ENCODE data around the gene ZNF598. TPM values are rescaled to one million over a fixed set of nuclear protein-coding genes. Genes with fewer than 3 reads are reported as not detected.
A peak's percentile ranks its signal among the peaks of the same experiment; 100 is the strongest.

ZNF598 gene
- polyA plus RNA-seq, 2 donors = 27.9 to 36.4 TPM

- Histone ChIP-seq H3K36me3 (ENCODE audit: control insufficient read depth in 2 of 2, insufficient read depth in 2 of 2, low read length in 1 of 2) (peaks cover 15 to 71% of the 10 kb centered on the region in 2 donors), H3K27me3 (ENCODE audit: control insufficient read depth in 1 of 2, insufficient read depth in 2 of 2, low read length in 2 of 2) (no peaks in the 10 kb centered on the region), H3K9me3 (ENCODE audit: control insufficient read depth in 2 of 2, insufficient read depth in 1 of 2, low read depth in 1 of 2, low read length in 1 of 2) (no peaks in the 10 kb centered on the region), H3K4me3 (ENCODE audit: low read depth in 1 of 2, low read length in 2 of 2) (no peak overlapping the region), H3K27ac (ENCODE audit: low read depth in 2 of 2, low read length in 1 of 2) (no peak overlapping the region), H3K4me1 (ENCODE audit: control insufficient read depth in 2 of 2, insufficient read depth in 2 of 2, low read length in 1 of 2) (peaks cover 12 to 35% of the 10 kb centered on the region in 2 donors)
- 92 to 93% methylated on average over 47 of the region's 47 CpGs for WGBS, 2 donors
Observed at GRCh38 chr16:2002406-2003230, 7.0 kb downstream of the ZNF598 start.

- no peak overlapping the region for H3K27ac ChIP-seq (ENCODE audit: low read depth in 2 of 2, low read length in 1 of 2)
- no peaks in the 10 kb centered on the region for H3K27me3 ChIP-seq (ENCODE audit: control insufficient read depth in 1 of 2, insufficient read depth in 2 of 2, low read length in 2 of 2)
- H3K36me3 ChIP-seq (ENCODE audit: control insufficient read depth in 2 of 2, insufficient read depth in 2 of 2, low read length in 1 of 2) = peaks cover 15 to 74% of the 10 kb centered on the region in 2 donors
- no peaks in the 10 kb centered on the region for H3K9me3 ChIP-seq (ENCODE audit: control insufficient read depth in 2 of 2, insufficient read depth in 1 of 2, low read depth in 1 of 2, low read length in 1 of 2)
- 96 to 97% methylated on average over 52 to 53 of the region's 53 CpGs for WGBS, 2 donors
- H3K4me3 ChIP-seq (ENCODE audit: low read depth in 1 of 2, low read length in 2 of 2) = no peak overlapping the region
- H3K4me1 ChIP-seq (ENCODE audit: control insufficient read depth in 2 of 2, insufficient read depth in 2 of 2, low read length in 1 of 2) = peaks cover 5 to 27% of the 10 kb centered on the region in 2 donors
Observed at GRCh38 chr16:2001456-2002355, 7.9 kb downstream of the ZNF598 start.

GRCh38 chr16:2001035-2001434, 8.6 kb downstream of the ZNF598 start:
- Histone ChIP-seq H3K27me3 (ENCODE audit: control insufficient read depth in 1 of 2, insufficient read depth in 2 of 2, low read length in 2 of 2) (no peaks in the 10 kb centered on the region), H3K27ac (ENCODE audit: low read depth in 2 of 2, low read length in 1 of 2) (no peak overlapping the region), H3K36me3 (ENCODE audit: control insufficient read depth in 2 of 2, insufficient read depth in 2 of 2, low read length in 1 of 2) (peaks cover 15 to 70% of the 10 kb centered on the region in 2 donors), H3K9me3 (ENCODE audit: control insufficient read depth in 2 of 2, insufficient read depth in 1 of 2, low read depth in 1 of 2, low read length in 1 of 2) (no peaks in the 10 kb centered on the region), H3K4me3 (ENCODE audit: low read depth in 1 of 2, low read length in 2 of 2) (no peak overlapping the region), H3K4me1 (ENCODE audit: control insufficient read depth in 2 of 2, insufficient read depth in 2 of 2, low read length in 1 of 2) (peaks cover 5 to 25% of the 10 kb centered on the region in 2 donors)
- WGBS, 2 donors = 95 to 96% methylated on average over 19 of the region's 19 CpGs

GRCh38 chr16:1999866-2000514, 9.6 kb downstream of the ZNF598 start:
- Histone ChIP-seq H3K36me3 (ENCODE audit: control insufficient read depth in 2 of 2, insufficient read depth in 2 of 2, low read length in 1 of 2) (peaks cover 15 to 62% of the 10 kb centered on the region in 2 donors), H3K4me1 (ENCODE audit: control insufficient read depth in 2 of 2, insufficient read depth in 2 of 2, low read length in 1 of 2) (peaks cover 5 to 18% of the 10 kb centered on the region in 2 donors), H3K27ac (ENCODE audit: low read depth in 2 of 2, low read length in 1 of 2) (no peak overlapping the region), H3K27me3 (ENCODE audit: control insufficient read depth in 1 of 2, insufficient read depth in 2 of 2, low read length in 2 of 2) (no peaks in the 10 kb centered on the region), H3K9me3 (ENCODE audit: control insufficient read depth in 2 of 2, insufficient read depth in 1 of 2, low read depth in 1 of 2, low read length in 1 of 2) (no peaks in the 10 kb centered on the region), H3K4me3 (ENCODE audit: low read depth in 1 of 2, low read length in 2 of 2) (peak overlapping the region in 1 of 2 donors; percentile 13)
- WGBS, 2 donors = 85 to 86% methylated on average over 27 to 28 of the region's 28 CpGs

GRCh38 chr16:1998852-1999801, 10.5 kb downstream of the ZNF598 start:
- Histone ChIP-seq H3K4me3 (ENCODE audit: low read depth in 1 of 2, low read length in 2 of 2) (no peak overlapping the region), H3K27ac (ENCODE audit: low read depth in 2 of 2, low read length in 1 of 2) (peak overlapping the region; percentile 20 to 21), H3K4me1 (ENCODE audit: control insufficient read depth in 2 of 2, insufficient read depth in 2 of 2, low read length in 1 of 2) (peaks cover 2 to 11% of the 10 kb centered on the region in 2 donors), H3K36me3 (ENCODE audit: control insufficient read depth in 2 of 2, insufficient read depth in 2 of 2, low read length in 1 of 2) (peaks cover 15 to 60% of the 10 kb centered on the region in 2 donors), H3K27me3 (ENCODE audit: control insufficient read depth in 1 of 2, insufficient read depth in 2 of 2, low read length in 2 of 2) (no peaks in the 10 kb centered on the region), H3K9me3 (ENCODE audit: control insufficient read depth in 2 of 2, insufficient read depth in 1 of 2, low read depth in 1 of 2, low read length in 1 of 2) (no peaks in the 10 kb centered on the region)
- WGBS, 2 donors = 93 to 94% methylated on average over 39 of the region's 39 CpGs

GRCh38 chr16:1998360-1998835, 11.2 kb downstream of the ZNF598 start:
- Histone ChIP-seq H3K36me3 (ENCODE audit: control insufficient read depth in 2 of 2, insufficient read depth in 2 of 2, low read length in 1 of 2) (peaks cover 15 to 59% of the 10 kb centered on the region in 2 donors), H3K4me3 (ENCODE audit: low read depth in 1 of 2, low read length in 2 of 2) (no peak overlapping the region), H3K27me3 (ENCODE audit: control insufficient read depth in 1 of 2, insufficient read depth in 2 of 2, low read length in 2 of 2) (no peaks in the 10 kb centered on the region), H3K9me3 (ENCODE audit: control insufficient read depth in 2 of 2, insufficient read depth in 1 of 2, low read depth in 1 of 2, low read length in 1 of 2) (no peaks in the 10 kb centered on the region), H3K27ac (ENCODE audit: low read depth in 2 of 2, low read length in 1 of 2) (peak overlapping the region; percentile 29 to 74), H3K4me1 (ENCODE audit: control insufficient read depth in 2 of 2, insufficient read depth in 2 of 2, low read length in 1 of 2) (peaks cover 0 to 9% of the 10 kb centered on the region in 2 donors)
- WGBS, 2 donors = 85 to 87% methylated on average over 27 of the region's 27 CpGs

- Histone ChIP-seq H3K27me3 (ENCODE audit: control insufficient read depth in 1 of 2, insufficient read depth in 2 of 2, low read length in 2 of 2) (no peaks in the 10 kb centered on the region), H3K27ac (ENCODE audit: low read depth in 2 of 2, low read length in 1 of 2) (peak overlapping the region; percentile 68 to 74), H3K36me3 (ENCODE audit: control insufficient read depth in 2 of 2, insufficient read depth in 2 of 2, low read length in 1 of 2) (peaks cover 15 to 52% of the 10 kb centered on the region in 2 donors), H3K9me3 (ENCODE audit: control insufficient read depth in 2 of 2, insufficient read depth in 1 of 2, low read depth in 1 of 2, low read length in 1 of 2) (no peaks in the 10 kb centered on the region), H3K4me1 (ENCODE audit: control insufficient read depth in 2 of 2, insufficient read depth in 2 of 2, low read length in 1 of 2) (peaks cover 0 to 10% of the 10 kb centered on the region in 2 donors), H3K4me3 (ENCODE audit: low read depth in 1 of 2, low read length in 2 of 2) (no peak overlapping the region)
- WGBS, 2 donors = 73 to 77% methylated on average over 26 of the region's 26 CpGs
Observed at GRCh38 chr16:1997494-1998359, 11.9 kb downstream of the ZNF598 start.

GRCh38 chr16:1993731-1994131, 15.9 kb downstream of the ZNF598 start:
- 55% methylated on average over 2 of the region's 2 CpGs for WGBS, 2 donors
- Histone ChIP-seq H3K4me3 (ENCODE audit: low read depth in 1 of 2, low read length in 2 of 2) (no peak overlapping the region), H3K27me3 (ENCODE audit: control insufficient read depth in 1 of 2, insufficient read depth in 2 of 2, low read length in 2 of 2) (peaks cover 0 to 18% of the 10 kb centered on the region in 2 donors), H3K27ac (ENCODE audit: low read depth in 2 of 2, low read length in 1 of 2) (peak overlapping the region; percentile 52 to 76), H3K9me3 (ENCODE audit: control insufficient read depth in 2 of 2, insufficient read depth in 1 of 2, low read depth in 1 of 2, low read length in 1 of 2) (peaks cover 0 to 4% of the 10 kb centered on the region in 2 donors), H3K4me1 (ENCODE audit: control insufficient read depth in 2 of 2, insufficient read depth in 2 of 2, low read length in 1 of 2) (peaks cover 7 to 27% of the 10 kb centered on the region in 2 donors), H3K36me3 (ENCODE audit: control insufficient read depth in 2 of 2, insufficient read depth in 2 of 2, low read length in 1 of 2) (peaks cover 0 to 15% of the 10 kb centered on the region in 2 donors)

Measured in esophagus (tissue), 2 donors.